Raji (cell line): ENCODE data around the gene GNAO1.

Source experiments
- POLR2A ChIP-seq: IDR thresholded peaks from 2 replicates; pipeline ENCODE4 v1.6.1; 2011; ENCODE audit warnings: low read depth, low read length, control low read depth; ENCODE audit not compliant: insufficient read depth

Gene GNAO1

GRCh38 chr16:56389554-56389953 is 198.3 kb downstream of the GNAO1 start:
- TF ChIP-seq POLR2A, result no peak

DNA sequence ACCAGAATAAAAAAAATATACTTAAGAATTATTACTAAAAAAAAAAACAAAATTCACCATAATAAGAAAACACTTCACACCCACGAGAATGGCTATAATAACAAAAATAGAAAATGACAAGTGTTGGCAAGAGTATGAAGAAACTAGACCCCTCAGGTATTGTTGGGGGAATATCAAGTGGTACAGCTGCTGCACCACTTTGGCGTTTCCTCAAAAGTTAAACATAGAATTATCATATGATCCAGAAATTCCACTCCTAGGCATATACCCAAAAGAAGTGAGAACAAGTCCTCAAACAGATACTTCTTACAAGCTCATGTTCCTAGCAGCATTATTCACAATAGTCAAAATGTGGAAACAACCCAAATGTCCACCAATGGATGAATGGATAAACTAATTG is 207.8 kb downstream of the GNAO1 start:
- TF ChIP-seq POLR2A, result no peak

DNA sequence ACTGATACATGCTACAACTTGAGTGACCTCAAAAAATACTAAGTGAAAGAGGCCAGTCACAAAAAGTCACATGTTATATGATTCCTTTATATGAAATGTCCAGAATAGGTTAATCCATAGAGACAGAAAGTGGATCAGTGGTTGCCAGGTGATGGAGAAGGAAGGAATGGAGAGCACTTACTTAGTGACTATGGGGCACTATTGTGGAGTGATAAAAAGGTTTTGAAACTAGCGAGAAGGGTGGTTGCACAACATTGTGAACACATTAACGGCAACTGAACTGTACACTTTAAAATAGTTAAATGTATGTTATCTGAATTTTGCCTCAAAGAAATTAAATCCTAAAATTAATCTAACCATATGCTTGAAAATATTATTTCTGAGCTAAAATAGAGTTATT is 208.2 kb downstream of the GNAO1 start:
- no peak for TF ChIP-seq POLR2A

GRCh38 chr16:56400458-56400857 is 209.2 kb downstream of the GNAO1 start:
- no peak for TF ChIP-seq POLR2A

DNA sequence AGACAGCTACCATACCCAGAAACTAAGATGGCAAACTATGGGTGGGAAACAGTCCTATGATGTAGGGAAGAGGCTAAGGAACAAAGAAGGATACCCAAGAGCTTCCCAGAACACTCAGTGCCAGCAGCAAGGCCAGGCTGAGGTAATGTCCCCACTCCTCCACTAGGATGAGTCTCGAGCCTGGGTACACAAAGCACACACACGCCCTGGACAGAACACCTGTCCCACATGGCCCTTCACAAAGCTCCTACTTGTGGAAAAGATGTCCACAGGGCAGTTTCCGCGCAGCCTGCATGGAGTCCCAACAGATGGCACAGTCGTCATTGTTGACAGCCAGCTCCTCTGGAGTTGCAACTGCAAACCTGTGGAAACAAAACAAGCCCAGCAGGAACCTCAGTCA is 210.2 kb downstream of the GNAO1 start:
- TF ChIP-seq POLR2A, result no peak

DNA sequence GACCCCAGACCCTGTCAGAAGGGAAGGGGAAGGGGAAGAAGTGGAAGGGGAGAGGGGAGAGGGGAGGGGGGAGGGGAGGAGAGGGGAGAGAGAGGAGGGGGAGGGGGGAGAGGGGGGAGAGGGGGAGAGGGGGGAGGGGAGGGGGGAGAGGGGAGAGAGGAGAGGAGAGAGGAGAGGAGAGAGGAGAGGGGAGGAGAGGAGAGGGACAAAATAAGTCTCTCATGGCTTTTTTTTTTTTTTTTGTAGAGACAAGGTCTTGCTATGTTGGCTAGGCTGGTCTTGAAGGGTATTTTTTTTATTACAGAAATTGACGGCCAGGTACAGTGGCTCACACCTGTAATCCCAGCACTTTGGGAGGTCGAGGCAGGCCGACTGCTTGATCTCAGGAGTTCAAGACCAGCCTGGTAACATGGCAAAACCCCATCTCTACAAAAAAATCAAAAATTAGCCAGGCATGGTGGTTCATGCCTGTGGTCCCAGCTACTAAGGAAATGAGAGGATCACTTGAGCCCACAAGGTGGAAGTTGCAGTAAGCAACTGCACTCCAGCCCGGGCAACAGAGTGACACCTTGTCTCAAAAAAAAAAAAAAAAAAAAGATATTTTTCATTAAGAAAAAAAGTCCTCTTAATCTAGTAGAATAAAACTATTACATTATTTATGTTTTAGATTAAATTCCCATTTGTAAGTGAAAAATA is 214.8 kb downstream of the GNAO1 start:
- no peak for TF ChIP-seq POLR2A
